ENCODE data around the gene HNRNPCL1.
"Not testable (repeated sequence)": the region's sequence is repeated elsewhere in the genome, so short reads cannot be mapped to it uniquely, and the experiment has no call there.

The HNRNPCL1 gene

GRCh38 chr1:12848620-12849019 lies at the start of gene HNRNPCL1:
Gene HNRNPCL1 (minus strand): TSS chr1:12848720. CDS start chr1:12848289, 431 bp downstream.
- not testable (repeated sequence) for DNase-seq

- not testable (repeated sequence) for DNase-seq
Measured at GRCh38 chr1:12898170-12898569, 49.6 kb upstream of the HNRNPCL1 start, which contains the start of gene PRAMEF10. Gene PRAMEF10 (minus strand): TSS chr1:12898270. CDS start chr1:12895847, 2,423 bp downstream.

GRCh38 chr1:12886101-12886500 lies 37.6 kb upstream of the HNRNPCL1 start, which contains the start of gene PRAMEF4:
Gene PRAMEF4 (minus strand): TSS chr1:12886201. CDS start chr1:12883394, 2,807 bp downstream.
- not testable (repeated sequence) for DNase-seq

DNA sequence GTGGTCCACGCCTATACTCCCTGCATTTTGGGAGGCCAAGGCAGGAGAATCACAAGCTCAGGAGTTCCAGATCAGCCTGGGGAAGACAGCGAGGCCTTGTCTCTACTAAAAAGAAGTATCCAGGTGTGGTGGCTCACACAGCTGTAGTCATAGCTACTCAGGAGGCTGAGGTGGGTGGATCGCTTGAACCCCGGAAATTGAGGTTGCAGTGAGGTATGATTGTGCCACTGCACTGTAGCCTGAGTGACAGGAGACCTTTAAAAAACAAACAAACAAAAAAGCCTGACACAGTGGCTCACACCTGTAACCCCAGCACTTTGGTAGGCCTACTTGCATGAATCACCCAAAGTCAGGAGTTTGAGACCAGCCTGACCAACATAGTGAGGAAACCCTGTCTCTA lies 29.9 kb upstream of the HNRNPCL1 start:
- DNase-seq, result not testable (repeated sequence)

GRCh38 chr1:12863131-12863880 lies 14.8 kb upstream of the HNRNPCL1 start:
- not testable (repeated sequence) for DNase-seq

DNA sequence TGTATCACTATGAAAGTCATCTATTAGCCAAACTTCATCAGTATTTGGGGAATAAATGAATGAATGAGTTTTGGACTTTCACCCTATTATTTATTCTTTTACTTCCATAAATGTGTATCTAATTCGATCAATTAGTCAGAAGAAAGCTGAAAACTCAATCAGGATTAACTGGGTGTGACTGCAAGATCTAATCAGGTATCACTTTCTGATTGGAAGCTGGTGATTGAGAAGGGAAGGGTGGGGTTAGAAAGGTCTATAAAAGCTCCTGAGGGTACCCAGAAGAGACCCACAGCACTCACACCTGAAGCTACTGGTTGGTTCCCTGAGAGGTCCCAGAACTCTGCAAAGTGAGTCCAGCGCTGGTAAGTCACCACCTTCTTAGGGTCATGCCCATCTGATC lies 8.3 kb upstream of the HNRNPCL1 start, which contains the start of gene PRAMEF2:
Gene PRAMEF2, plus strand, starts transcription at position 301 of the 400 bp plus-strand sequence. CDS start 1,924 bp downstream, outside the sequence.
- not testable (repeated sequence) for DNase-seq

GRCh38 chr1:12851779-12852178 lies 3.3 kb upstream of the HNRNPCL1 start:
- no peak for DNase-seq

DNA sequence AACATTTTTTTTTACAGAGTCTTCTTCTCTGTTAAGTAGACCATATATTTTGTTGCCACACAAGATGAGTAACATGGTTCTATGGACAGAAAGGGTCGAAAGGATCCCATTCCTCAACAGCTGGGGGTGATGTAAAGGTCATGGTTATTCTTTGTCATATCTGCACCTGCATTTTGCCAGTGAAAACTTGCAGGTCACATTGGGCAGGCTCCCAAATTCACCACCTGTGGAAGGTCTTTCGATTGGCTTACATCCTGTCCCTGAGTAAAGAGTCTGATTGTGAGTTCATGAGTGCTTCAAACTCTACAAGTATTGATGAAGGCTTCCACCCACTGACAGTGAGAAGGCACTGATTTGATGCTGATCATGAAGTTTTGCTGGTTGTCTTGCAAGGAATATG lies 15.3 kb downstream of the HNRNPCL1 start:
- DNase-seq, result not testable (repeated sequence)

DNA sequence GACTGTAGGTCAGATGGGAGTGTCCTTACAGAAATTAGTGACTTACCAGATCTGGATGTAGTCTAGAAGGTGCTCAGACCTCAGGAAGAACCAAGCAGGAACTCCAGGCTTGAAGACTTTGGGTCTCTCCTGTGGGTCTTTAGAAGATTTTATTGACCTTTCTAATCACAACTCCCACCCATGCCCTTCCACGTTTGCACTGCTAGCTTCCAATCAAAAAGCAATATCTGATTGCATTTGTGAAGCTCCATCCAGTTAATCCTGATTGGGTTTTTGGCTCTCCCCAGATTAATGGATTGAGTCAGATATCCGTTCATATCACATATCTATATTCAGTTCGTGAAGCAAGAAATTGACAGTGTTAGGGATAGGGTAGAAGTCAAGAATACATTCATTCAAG lies 17.2 kb downstream of the HNRNPCL1 start, which contains the start of gene PRAMEF11:
Gene PRAMEF11, minus strand, starts transcription at position 101 of the 400 bp plus-strand sequence. CDS start 2,621 bp downstream, outside the sequence.
- DNase-seq, result not testable (repeated sequence)

DNA sequence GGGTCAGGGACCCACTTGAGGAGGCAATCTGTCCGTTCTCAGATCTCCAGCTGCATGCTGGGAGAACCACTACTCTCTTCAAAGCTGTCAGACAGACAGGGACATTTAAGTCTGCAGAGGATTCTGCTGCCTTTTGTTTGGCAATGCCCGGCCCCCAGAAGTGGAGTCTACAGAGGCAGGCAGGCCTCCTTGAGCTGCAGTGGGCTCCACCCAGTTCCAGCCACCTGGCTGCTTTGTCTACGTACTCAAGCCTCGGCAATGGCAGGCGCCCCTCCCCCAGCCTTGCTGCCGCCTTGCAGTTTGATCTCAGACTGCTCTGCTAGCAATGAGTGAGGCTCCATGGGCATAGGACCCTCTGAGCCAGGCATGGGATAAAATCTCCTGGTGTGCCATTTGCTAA lies 29.5 kb downstream of the HNRNPCL1 start:
- DNase-seq, result not testable (repeated sequence)

- DNase-seq, result no peak
Measured at GRCh38 chr1:12811409-12811784, 37.1 kb downstream of the HNRNPCL1 start.

DNA sequence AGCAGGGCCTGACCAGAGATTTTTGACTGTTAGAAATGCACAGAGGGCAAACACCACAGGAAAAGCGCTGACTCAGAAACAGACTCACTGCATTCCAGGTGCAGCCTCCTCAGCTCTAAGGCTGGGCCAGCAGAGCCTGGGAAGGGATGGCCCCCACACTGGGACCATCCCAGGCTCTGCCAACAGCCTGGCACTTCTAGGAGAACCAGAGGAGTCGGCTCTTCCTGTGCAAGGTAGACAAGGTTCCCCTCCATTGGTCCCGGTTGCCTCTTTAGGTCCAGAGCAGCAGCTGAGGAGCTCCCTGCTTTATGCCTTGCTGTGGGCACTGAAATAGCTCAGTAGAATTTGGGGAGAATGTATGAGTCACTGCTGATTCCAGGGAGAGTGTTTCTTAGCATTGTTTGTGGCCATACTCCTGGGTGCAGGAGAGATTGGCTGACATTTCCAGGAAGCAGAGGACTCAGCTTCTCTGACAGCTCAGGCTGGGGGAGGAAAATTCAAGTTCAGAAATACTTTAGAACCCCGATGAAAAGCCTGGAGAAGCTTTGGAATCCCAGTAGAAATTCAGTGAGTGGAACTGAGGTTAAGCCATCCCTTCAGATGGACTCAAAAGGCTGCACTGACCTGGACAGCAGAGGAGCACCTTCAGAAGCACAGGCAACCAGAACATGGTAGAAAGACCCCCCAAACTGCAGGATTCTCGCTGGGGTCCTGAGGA lies 37.7 kb downstream of the HNRNPCL1 start:
- DNase-seq, result no peak

DNA sequence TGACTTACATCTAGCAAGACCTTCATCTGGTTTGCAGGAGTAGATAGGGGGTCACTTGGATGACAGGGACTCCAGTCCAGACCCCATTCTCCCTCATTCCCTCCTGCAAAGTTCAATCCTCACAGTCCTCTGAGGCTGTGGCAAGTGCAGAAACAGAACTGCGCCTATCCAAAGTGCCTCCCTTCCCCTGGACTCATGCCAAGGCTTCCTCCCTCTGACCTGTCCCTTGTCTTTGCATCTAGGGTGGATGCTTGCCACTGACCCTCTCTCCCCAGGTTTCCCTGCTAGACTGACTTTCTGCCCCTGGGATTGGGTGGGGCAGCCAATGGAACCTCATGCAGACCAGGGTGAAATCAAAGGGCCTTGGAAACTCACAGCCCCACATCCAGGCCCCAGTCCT lies 38.6 kb downstream of the HNRNPCL1 start:
- no peak for DNase-seq

DNA sequence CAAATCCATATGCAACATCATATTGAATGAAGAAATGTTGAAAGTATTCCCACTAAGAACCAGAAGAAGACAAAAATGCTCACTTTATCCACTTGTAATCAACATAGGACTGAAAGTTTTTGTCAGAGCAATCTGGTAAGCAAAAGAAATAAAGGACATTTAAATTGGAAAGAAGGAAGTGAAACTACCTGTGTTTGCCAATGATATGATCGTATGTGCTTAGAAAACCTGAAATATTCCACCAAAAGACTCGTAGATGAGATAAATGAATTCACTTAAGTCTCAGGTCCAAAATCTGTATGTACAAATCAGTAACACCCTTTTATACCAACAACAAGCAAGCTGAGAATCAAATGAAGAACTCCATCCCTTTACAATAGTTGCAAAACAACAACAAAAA lies 48.8 kb downstream of the HNRNPCL1 start:
- no peak for DNase-seq

DNA sequence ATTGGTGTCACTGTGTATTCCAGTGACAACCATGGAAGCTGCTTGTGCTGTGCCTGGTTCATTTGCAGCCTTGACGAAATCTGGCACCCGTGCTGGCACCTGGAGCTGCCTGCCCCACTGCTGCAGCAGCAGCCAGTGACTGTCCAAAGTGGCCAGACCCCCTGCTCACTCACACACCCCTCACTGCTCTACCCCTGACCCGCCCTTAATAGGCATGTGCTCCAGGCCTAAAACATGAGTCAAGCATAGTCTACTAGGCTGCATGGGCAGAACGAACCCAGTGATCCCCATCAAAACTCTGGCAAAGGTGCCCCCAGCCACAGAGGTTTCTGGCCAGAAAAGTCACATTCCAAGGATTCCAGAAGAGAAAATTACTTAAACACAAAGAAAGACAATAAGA lies 49.6 kb downstream of the HNRNPCL1 start:
- no peak for DNase-seq

Measured in NCI-H526 (cell line).